ENCODE measurements around the gene MECP2.

The MECP2 gene

GRCh38 chrX:154061801-154062200, 35.7 kb downstream of the MECP2 start:
- no peak for DNase-seq (ENCODE audit: low read depth)

GRCh38 chrX:154059729-154060245, 37.7 kb downstream of the MECP2 start:
- DNase-seq (ENCODE audit: low read depth): no peak

GRCh38 chrX:154059231-154059630, 38.3 kb downstream of the MECP2 start:
- DNase-seq (ENCODE audit: low read depth): no peak

GRCh38 chrX:154058214-154058997, 39.1 kb downstream of the MECP2 start:
- no peak for DNase-seq (ENCODE audit: low read depth)

GRCh38 chrX:154057791-154058190, 39.7 kb downstream of the MECP2 start:
- DNase-seq (ENCODE audit: low read depth): no peak

GRCh38 chrX:154056770-154057241, 40.7 kb downstream of the MECP2 start:
- DNase-seq (ENCODE audit: low read depth): no peak

GRCh38 chrX:154051201-154051810, 46.2 kb downstream of the MECP2 start:
- peak; percentile 56 for DNase-seq (ENCODE audit: low read depth)

GRCh38 chrX:154050113-154050495, 47.4 kb downstream of the MECP2 start:
- DNase-seq (ENCODE audit: low read depth): no peak

- no peak for DNase-seq (ENCODE audit: low read depth)
Observed at GRCh38 chrX:154049209-154050112, 48.1 kb downstream of the MECP2 start.

DNA sequence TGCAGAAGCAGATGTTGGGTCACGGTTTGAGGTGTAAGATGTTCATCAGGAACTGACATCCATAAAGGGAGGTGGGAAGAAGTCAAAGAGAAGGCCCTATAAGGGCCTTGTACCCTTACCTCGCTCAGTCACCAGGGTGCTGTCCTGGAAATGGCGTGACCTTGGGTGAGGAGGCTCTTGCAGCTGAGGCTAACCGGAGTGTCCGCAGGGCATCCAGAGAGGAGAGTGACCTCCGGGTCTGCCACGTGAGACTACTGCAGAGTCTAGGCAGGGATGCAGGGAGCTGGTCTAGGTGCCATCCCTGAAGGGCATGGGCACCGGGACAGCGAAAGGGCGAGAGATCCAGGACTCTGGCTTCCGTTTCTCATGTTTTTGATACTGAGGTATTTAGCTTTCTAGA, 49.1 kb downstream of the MECP2 start:
- no peak for DNase-seq (ENCODE audit: low read depth)

DNA sequence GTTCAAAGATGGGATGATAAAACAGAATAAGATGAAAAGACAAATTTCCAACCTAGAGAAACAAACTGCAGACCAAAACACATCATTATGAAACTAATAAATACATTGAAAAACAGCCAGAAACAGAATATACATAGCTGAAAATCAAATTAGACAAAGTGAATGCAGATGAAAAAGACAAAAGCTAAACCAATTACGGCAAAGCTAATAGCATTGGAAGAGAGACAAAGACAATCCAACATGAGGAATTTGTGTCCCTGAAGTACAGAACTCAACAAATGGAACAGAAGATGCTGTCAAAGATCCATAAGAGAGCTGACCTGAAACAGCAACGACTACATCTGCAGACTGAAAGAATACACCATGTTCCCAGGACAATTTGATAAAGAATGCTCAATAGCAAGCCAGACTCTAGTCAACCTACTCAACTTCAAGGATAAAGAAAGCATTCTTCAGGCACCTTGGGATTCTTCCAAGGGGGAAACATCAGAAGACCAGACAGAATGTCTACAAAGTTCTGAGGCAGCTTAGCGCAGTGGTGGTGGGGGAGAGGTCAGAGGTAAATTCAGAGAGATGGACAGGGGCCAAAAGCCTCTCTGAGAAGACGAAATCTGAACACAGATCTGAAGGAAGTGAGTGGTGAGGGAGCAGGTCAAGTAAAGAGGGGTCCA, 50.4 kb downstream of the MECP2 start:
- no peak for DNase-seq (ENCODE audit: low read depth)

- no peak for DNase-seq (ENCODE audit: low read depth)
Observed at GRCh38 chrX:154046031-154046781, 51.3 kb downstream of the MECP2 start.

DNA sequence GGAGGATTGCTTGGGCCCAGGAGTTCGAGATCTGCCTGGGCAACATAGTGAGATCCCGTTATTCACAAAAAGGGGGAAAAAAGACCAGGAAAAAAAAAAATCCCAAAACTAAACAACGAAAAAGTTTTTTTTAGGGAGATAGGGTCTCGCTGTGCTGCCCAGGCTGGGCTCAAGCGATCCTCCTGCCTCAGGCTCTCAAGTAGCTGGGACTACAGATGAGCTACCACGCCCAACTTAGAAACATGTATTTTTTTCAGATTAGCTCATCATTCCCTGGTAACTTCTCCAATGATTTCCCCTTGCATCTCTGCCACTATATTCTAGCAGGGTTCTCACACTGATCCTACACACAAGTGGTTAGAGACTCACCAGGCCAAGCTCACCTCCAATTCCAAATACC, 53.4 kb downstream of the MECP2 start:
- DNase-seq (ENCODE audit: low read depth): no peak

- DNase-seq (ENCODE audit: low read depth): no peak
Observed at GRCh38 chrX:154043003-154043763, 54.3 kb downstream of the MECP2 start.

DNA sequence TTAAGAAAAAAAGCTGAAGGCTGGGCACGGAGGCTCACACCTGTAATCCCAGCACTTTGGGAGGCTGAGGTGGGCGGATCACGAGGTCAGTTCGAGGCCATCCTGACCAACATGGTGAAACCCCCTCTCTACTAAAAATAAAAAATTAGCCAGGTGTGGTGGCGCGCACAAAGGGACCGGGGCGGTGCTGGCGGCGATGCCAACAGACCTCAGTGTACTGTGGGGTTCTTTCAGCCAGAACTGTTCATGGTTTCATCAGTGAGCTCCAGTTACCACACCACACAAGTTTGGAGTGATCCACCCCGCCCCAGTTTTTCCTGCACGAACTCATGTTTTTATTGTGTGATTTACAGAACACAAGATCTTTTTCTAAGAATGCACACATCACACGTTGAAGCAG, 56.7 kb downstream of the MECP2 start:
- no peak for DNase-seq (ENCODE audit: low read depth)

GRCh38 chrX:154040307-154040756, 57.2 kb downstream of the MECP2 start:
- no peak for DNase-seq (ENCODE audit: low read depth)

DNA sequence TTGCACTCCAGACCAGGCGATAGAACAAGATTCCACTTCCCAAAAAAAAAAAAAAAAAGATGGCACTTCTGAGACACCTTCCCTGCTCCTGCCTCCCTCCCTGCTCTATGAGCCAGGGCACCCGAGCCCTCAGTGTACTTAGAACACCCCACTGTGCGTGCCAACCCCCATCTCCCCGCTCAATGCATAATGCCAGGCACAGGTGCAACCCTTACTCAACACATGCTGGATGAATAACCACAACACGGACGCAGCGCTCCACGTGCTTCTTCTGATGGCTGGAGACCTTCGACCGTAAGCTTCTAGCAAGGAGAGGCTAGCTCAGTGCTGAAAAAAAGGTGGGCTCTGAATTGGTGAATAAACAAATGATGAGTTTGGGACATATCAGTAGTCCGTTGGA, 57.9 kb downstream of the MECP2 start:
- DNase-seq (ENCODE audit: low read depth): no peak

GRCh38 chrX:154038656-154039055, 58.9 kb downstream of the MECP2 start:
- DNase-seq (ENCODE audit: low read depth): no peak

GRCh38 chrX:154037754-154038153, 59.8 kb downstream of the MECP2 start:
- no peak for DNase-seq (ENCODE audit: low read depth)

DNA sequence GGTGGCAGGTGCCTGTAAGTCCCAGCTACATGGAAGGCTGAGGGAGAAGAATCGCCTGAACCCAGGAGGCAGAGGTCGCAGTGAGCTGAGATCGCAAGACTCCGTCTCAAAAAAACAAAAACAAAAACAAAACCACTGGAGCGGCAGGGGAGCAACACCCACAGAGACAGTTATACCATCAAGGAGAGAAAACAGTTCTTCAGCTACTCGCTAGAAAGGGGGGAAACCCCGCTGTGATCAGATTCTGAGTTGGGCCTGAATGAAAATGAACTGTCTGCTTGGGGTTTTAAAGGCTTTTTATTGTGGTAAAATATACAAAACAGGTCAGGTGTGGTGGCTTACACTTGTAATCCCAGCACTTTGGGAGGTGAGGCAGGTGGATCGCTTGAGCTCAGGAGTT, 61.0 kb downstream of the MECP2 start:
- no peak for DNase-seq (ENCODE audit: low read depth)
